Islet of Langerhans (tissue), 1 donor: ENCODE results near the gene GPR55.
"Not testable (repeated sequence)": the region's sequence is repeated elsewhere in the genome, so short reads cannot be mapped to it uniquely, and the experiment has no call there.

Experiments used
- FAIRE-seq: peaks from one replicate; lab custom pipeline; 2011; peaks lifted over from hg19 to GRCh38; lab: Jason Lieb, UNC

GPR55 gene

DNA sequence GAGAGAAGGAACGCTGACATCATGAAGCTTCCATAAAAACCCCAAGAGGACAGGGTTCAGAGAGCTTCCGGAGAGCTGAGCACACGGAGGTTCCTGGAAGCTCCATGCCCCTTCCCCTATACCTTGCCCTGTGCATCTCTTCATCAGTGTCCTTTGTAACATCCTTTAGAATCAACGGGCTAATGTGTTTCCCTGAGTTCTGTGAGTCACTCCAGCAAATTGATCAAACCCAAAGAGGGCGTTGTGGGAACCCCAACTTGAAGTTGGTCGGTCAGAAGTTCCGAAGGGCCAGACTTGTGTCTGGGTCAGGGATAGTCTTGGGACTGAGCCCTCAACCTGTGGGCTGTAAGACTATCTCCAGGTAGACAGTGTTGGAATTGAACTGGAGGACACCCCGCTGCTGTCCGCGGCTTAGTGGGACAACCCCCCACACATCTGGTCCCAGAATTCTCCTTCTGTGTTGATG is 25.9 kb upstream of the GPR55 start:
- no peak for FAIRE-seq

DNA sequence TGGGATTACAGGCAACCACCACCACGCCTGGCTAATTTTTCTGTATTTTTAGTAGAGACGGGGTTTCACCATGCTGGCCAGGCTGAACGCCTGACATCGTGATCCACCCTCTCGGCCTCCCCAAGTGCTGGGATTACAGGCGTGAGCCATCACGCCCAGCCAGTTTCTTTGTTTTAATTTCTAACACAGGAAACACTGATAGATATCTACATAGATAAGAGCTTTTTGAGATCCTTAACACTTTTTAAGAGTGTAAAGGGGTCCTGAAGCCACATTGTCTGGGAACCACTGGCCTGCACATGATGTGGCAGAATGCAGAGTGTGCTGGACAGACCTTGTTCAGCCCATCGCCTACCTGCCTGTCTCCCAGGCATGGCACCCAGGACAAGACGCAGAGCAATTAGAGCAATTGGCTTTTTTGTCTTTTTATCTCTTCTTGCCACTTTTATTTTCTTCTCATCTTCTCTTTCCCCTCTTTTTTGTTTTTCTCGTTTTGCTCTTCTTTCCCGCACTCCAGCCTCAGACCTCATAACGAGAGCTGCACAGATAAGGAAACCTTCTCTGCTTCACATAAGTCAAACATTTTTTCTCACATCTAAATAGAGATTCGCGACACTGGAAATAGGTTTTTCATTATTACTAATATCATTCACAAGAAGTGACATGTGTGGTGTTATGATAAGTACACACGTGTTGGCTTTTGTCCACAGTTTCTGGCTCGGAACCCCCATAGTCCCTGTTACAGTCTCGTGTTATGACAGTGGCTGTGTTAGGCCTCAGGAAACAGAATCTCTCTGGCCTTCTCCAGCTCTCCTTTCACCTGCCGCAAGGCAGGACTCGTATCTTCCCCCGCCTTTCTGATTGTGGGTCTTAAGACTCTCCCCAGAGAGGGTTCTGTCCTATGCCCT is 25.2 kb upstream of the GPR55 start:
- no peak for FAIRE-seq

GRCh38 chr2:230947908-230948365 is 22.9 kb upstream of the GPR55 start:
- no peak for FAIRE-seq

GRCh38 chr2:230947235-230947576 is 22.2 kb upstream of the GPR55 start:
- no peak for FAIRE-seq

GRCh38 chr2:230946429-230947234 is 21.6 kb upstream of the GPR55 start:
- FAIRE-seq: no peak

DNA sequence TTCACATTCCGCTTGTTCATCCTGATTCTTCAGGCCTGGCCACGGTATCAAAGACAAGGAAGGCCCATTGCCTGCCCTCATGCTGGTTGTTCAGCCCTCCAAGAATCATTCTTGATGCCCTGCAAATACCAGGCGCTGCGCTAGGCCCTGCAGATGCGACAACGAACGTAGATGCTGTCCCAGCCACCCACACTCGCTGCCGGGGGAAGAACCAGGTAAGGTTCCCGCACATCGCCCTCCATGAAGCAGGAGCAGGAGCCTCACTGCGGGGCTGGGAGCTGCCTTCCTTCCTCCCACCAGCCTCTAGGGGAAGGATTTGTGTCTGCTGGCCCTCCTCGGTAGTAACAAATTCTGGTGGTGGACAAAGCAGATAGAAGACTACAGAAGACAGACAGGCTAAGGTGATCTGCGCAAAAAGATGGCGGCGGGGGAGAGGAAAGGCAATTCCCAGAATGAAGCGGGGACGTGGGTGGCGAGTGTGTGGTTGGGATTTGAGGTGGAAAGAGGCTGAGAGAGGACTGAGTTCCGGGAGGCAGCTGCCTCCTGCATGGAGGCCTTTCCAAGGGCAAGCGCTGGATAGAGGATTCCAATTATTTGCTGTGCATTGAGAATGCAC is 19.8 kb upstream of the GPR55 start:
- FAIRE-seq: no peak

GRCh38 chr2:230944123-230944653 is 19.1 kb upstream of the GPR55 start:
- FAIRE-seq: no peak

DNA sequence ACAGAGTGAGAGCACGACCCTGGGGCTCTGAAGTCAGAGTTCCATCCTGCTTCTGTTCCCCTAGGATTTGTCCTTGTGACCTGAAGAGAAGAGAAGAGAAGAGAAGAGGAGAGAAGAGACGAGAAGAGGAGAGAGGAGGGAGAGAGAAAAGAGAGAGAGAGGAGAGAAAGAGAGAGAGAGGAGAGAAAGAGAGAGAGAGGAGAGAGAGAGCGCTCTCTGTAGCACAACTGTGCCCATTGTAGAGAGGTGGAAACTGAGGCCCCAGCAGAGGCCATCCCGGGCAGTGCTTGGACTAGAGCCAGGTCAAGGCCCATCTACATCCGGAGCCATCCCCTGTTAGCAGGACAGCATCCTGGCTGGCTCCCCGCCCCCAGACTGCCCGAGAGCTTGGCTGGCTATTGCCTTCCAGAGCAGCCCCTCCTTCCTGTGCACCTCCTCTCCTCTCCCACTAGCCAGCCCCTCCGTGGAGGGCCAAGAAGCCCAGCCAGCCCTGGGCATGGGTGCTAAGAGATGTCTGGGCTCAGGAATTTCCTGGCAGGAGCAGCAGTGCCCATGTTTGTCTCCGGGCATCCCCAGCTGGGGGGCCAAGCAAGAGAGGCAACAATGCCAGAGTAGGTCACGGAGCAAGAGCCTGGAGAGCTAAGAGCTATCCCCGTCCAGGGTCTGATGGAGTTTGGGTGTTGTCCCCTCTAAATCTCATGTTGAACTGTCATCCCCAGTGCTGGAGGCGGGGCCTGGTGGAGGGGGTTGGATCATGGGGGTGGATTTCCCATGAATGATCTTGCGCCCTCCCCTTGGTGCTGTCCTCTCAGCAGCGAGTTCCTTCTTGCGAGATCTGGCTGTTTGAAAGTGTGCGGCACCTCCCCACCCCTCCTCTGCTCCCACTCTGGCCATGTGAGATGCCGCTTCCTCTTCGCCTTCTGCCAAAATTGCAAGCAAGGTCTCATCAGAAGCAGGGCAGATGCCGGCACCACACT is 18.2 kb upstream of the GPR55 start:
- no peak for FAIRE-seq

DNA sequence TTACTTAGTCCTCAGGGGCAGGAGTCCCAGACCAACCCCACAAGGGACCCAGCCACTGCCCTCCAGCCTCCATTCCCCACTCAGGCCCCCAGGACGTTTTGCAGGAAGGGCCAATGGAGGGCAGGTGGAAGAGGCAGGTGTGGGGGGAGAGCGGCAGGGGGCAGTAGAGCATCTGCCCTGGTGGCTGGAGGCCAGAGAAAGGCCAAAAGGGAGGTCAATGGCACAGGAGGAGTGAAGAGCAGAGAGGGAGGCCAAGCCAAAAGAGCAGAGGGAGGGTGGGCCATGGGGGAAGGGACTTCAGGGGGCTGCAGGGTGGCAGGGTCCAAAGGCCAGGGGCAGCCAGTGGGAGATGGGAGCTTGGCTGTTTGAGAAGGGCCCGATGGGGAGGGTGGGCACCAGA is 17.3 kb upstream of the GPR55 start:
- FAIRE-seq: no peak

DNA sequence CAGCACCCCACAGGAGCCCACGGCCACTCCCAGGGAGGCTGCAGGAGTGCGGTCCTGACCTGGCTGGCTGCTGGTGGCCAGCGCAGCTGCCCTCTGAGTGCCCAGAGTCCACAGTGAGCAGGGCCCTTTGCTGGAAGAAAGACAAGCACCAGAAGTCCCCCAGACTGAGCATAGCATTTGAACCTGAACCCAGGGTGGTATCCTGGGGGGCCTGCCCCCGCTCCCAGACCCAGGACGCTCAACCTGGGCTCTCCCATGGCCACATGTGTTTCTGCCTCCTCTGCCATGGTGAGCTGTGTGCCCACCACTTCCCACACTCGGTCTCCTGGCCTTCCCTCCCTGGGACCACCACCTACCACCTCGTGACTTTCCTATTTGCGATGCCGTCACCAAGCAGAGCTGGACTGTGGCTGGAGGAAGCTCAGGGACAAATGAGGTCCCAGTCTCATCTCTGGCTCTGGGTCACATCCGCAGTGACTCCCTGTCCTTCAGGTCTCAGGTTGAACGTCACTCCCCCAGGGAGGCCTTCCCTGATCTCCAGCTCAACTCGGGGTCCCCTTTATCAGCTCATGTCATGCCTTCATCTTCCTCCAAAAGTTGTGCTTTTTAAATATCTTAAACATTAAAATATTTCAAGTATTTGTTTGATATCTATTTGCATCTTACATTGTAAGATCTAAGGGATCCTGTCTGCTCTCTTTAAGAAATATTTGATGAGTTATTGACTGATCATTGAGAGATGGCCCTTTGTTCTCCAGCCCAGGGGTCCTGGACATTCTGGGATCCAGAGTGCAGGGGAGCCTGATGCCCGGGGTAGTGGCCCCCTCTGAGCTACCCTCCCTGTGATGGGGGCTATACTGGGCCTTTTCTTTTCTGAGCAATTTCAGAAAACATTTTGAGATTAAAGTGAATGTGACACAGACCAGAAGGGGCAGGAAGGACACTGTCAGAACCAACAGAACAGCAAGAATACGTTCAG is 16.4 kb upstream of the GPR55 start:
- FAIRE-seq: no peak

GRCh38 chr2:230940471-230940815 is 15.4 kb upstream of the GPR55 start:
- no peak for FAIRE-seq

GRCh38 chr2:230939691-230940470 is 14.8 kb upstream of the GPR55 start:
- FAIRE-seq: no peak

GRCh38 chr2:230939066-230939591 is 14.1 kb upstream of the GPR55 start:
- FAIRE-seq: no peak

DNA sequence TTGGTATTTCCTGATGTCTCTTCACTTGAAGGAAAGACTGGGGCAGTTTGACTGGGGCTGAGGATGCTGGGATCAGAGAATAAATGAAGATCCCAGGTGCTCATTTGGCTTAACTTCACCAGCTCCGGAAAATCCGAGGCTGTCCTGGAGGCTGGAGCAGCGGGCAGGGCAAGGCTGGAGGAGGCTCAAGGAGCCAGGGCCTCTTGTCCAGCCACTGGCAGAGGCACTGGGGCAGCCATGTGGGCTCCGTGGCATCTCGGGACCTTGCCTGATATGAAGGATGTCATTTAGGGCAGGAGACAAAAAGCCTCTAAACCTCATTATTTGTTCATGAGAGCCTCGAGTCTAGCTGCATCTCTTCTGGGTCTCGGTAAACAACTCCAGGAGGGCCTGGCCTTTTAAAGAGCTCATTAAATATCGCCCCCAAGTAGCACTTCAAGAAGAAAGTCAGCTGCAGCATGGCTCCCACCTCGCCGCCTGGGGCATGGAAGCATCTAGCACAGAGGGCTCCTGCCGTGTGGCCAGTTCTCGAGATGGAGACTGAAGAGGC is 13.5 kb upstream of the GPR55 start:
- FAIRE-seq: no peak

DNA sequence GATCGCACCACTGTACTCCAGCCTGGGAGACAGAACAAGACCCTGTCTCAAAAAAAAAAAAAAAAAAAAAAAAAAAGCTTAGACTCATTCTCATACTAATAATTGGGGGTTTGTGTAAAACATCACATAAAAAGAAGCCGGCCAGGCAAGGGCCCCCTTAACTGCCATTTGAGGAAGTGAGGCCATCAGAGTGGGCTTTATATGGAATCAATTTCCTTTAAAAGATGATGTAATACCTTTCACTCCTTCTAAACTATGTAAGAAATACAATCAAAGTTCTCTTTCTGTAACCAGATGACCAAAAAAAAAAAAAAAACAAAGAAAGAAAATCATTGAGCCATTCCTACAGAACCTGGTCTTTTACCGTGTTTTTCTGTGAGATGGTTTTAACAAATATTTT is 13.1 kb upstream of the GPR55 start:
- FAIRE-seq: no peak

GRCh38 chr2:230937362-230937761 is 12.3 kb upstream of the GPR55 start:
- no peak for FAIRE-seq

- not testable (repeated sequence) for FAIRE-seq
Observed at GRCh38 chr2:230936243-230936642, 11.2 kb upstream of the GPR55 start.

- no peak for FAIRE-seq
Observed at GRCh38 chr2:230935130-230935430, 10.0 kb upstream of the GPR55 start.
